ENCODE results near the gene GCK. TPM values are rescaled to one million over a fixed set of nuclear protein-coding genes. Genes with fewer than 3 reads are reported as not detected.
A peak's percentile ranks its signal among the peaks of the same experiment; 100 is the strongest.

The GCK gene
- total RNA-seq, 1 experiment from 2014 or later: not detected

DNA sequence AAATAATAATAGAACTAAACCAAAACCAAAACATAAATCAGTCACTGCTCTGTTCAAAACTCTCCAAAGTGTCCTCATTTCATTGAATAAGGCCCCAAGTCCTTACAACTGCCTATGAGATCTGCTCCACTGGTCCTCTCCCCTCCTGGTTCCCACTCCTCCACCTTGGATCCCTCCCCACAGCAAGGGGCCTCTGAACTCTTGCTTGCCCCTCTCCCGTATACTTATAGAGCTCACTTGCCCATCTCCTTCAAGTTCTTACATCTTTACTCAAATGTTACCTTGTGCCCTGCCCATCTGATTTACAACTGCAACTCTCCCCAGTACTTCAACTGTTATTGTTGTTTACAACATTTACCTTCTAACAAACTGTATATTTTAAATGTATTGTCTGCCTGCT lies 66.7 kb downstream of the GCK start:
- peaks cover 30% of the 10 kb centered on the region for H3K36me3 Mint-ChIP-seq (ENCODE audit: insufficient read depth, unreplicated experiment)
- peaks cover 12% of the 10 kb centered on the region for H3K4me1 Mint-ChIP-seq (ENCODE audit: low read depth, unreplicated experiment)
- Histone ChIP-seq H3K4me3 (ENCODE audit: low read depth, low read length) (peak overlapping the region; percentile 93), H3K36me3 (ENCODE audit: control insufficient read depth, insufficient read depth, low read length) (peaks cover 2% of the 10 kb centered on the region), H3K9me3 (no peaks in the 10 kb centered on the region), H3K4me1 (no peaks in the 10 kb centered on the region), H3K27me3 (replicated peaks; ENCODE audit: control insufficient read depth, insufficient read depth, low read length) (no peaks in the 10 kb centered on the region)
- no peaks in the 10 kb centered on the region for H3K27me3 Mint-ChIP-seq (ENCODE audit: insufficient read depth, unreplicated experiment)
- no TSS peak for BruUV-seq (replicated peaks)
- H3K9me3 Mint-ChIP-seq (ENCODE audit: unreplicated experiment): no peaks in the 10 kb centered on the region
- no peak for DNase-seq
- intact Hi-C loops (cut with micrococcal nuclease; ENCODE audit: unreplicated experiment): no loop called here
- peak overlapping the region; percentile 73 for H3K4me3 Mint-ChIP-seq (ENCODE audit: unreplicated experiment)
- ChIA-PET CTCF (interaction anchor here (0.9 to 2.1 kb wide), 3 partner anchors 9 to 78 kb away, joined by 3 to 8 read pairs (median 3); partner anchors contain the start of gene DBNL), POLR2A (interaction anchor here (0.7 to 1.2 kb wide), 2 partner anchors 10 to 24 kb away, joined by 4 to 5 read pairs; no protein-coding TSS in a partner anchor)
- H3K27ac Mint-ChIP-seq (ENCODE audit: unreplicated experiment): peak overlapping the region; percentile 25
- TF ChIP-seq, protein P1, sequence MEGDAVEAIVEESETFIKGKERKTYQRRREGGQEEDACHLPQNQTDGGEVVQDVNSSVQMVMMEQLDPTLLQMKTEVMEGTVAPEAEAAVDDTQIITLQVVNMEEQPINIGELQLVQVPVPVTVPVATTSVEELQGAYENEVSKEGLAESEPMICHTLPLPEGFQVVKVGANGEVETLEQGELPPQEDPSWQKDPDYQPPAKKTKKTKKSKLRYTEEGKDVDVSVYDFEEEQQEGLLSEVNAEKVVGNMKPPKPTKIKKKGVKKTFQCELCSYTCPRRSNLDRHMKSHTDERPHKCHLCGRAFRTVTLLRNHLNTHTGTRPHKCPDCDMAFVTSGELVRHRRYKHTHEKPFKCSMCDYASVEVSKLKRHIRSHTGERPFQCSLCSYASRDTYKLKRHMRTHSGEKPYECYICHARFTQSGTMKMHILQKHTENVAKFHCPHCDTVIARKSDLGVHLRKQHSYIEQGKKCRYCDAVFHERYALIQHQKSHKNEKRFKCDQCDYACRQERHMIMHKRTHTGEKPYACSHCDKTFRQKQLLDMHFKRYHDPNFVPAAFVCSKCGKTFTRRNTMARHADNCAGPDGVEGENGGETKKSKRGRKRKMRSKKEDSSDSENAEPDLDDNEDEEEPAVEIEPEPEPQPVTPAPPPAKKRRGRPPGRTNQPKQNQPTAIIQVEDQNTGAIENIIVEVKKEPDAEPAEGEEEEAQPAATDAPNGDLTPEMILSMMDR (IDR thresholded peaks at IDR 0.05; ENCODE audit: insufficient read depth in 1 of 2, low read depth in 1 of 2, low read length in 1 of 2, severe bottlenecking in 1 of 2, unreplicated experiment in 1 of 2): no peak

GRCh38 chr7:44121761-44122420 lies 67.3 kb downstream of the GCK start:
- ChIA-PET CTCF (interaction anchor here (1.5 to 2.1 kb wide), 2 partner anchors 10 to 75 kb away, joined by 3 to 8 read pairs; no protein-coding TSS in a partner anchor), POLR2A (no interaction called here)
- Histone ChIP-seq H3K4me3 (ENCODE audit: low read depth, low read length) (no peak overlapping the region), H3K36me3 (ENCODE audit: control insufficient read depth, insufficient read depth, low read length) (peaks cover 2% of the 10 kb centered on the region), H3K9me3 (no peaks in the 10 kb centered on the region), H3K4me1 (no peaks in the 10 kb centered on the region), H3K27me3 (replicated peaks; ENCODE audit: control insufficient read depth, insufficient read depth, low read length) (no peaks in the 10 kb centered on the region)
- no TSS peak for BruUV-seq (replicated peaks)
- Mint-ChIP-seq H3K4me1 (ENCODE audit: low read depth, unreplicated experiment) (peaks cover 12% of the 10 kb centered on the region), H3K36me3 (ENCODE audit: insufficient read depth, unreplicated experiment) (peaks cover 37% of the 10 kb centered on the region), H3K9me3 (ENCODE audit: unreplicated experiment) (no peaks in the 10 kb centered on the region), H3K27me3 (ENCODE audit: insufficient read depth, unreplicated experiment) (no peaks in the 10 kb centered on the region), H3K27ac (ENCODE audit: unreplicated experiment) (no peak overlapping the region), H3K4me3 (ENCODE audit: unreplicated experiment) (peak overlapping the region; percentile 73)
- DNase-seq: no peak
- intact Hi-C loops (cut with micrococcal nuclease; ENCODE audit: unreplicated experiment): no loop called here
- TF ChIP-seq, protein P1 (IDR thresholded peaks at IDR 0.05; ENCODE audit: insufficient read depth in 1 of 2, low read depth in 1 of 2, low read length in 1 of 2, severe bottlenecking in 1 of 2, unreplicated experiment in 1 of 2): no peak

- H3K4me3 Mint-ChIP-seq (ENCODE audit: unreplicated experiment): no peak overlapping the region
These were observed 68.8 kb downstream of the GCK start for GRCh38 chr7:44120395-44120794.

More at GRCh38 chr7:44120395-44120794, 68.8 kb downstream of the GCK start:
- H3K4me1 Mint-ChIP-seq (ENCODE audit: low read depth, unreplicated experiment): peaks cover 12% of the 10 kb centered on the region
- no peaks in the 10 kb centered on the region for H3K27me3 Mint-ChIP-seq (ENCODE audit: insufficient read depth, unreplicated experiment)
- CTCF ChIA-PET: interaction anchor here (0.6 kb wide), 1 partner anchor 13 kb away, joined by 3 read pairs; no protein-coding TSS in a partner anchor
- H3K9me3 ChIP-seq: no peaks in the 10 kb centered on the region
- TF ChIP-seq, protein P1 (IDR thresholded peaks at IDR 0.05; ENCODE audit: insufficient read depth in 1 of 2, low read depth in 1 of 2, low read length in 1 of 2, severe bottlenecking in 1 of 2, unreplicated experiment in 1 of 2): no peak
- H3K36me3 Mint-ChIP-seq (ENCODE audit: insufficient read depth, unreplicated experiment): peaks cover 45% of the 10 kb centered on the region
- POLR2A ChIA-PET: no interaction called here
- H3K4me1 ChIP-seq: no peaks in the 10 kb centered on the region
- H3K27ac Mint-ChIP-seq (ENCODE audit: unreplicated experiment): no peak overlapping the region
- DNase-seq: no peak
- no peaks in the 10 kb centered on the region for H3K27me3 ChIP-seq (replicated peaks; ENCODE audit: control insufficient read depth, insufficient read depth, low read length)
- no peak overlapping the region for H3K4me3 ChIP-seq (ENCODE audit: low read depth, low read length)
- intact Hi-C loops (cut with micrococcal nuclease; ENCODE audit: unreplicated experiment): no loop called here
- no peaks in the 10 kb centered on the region for H3K9me3 Mint-ChIP-seq (ENCODE audit: unreplicated experiment)
- BruUV-seq (replicated peaks): no TSS peak
- H3K36me3 ChIP-seq (ENCODE audit: control insufficient read depth, insufficient read depth, low read length): peaks cover 2% of the 10 kb centered on the region
